Measurements from ENCODE around the gene SPATC1L.

GRCh38 chr21:46117586-46118315, 66.5 kb downstream of the SPATC1L start:
- TF ChIP-seq TAF1 (IDR thresholded peaks at IDR 0.05; ENCODE audit: borderline replicate concordance, insufficient read depth, low read length) (no peak), SIN3A (IDR thresholded peaks at IDR 0.05; ENCODE audit: borderline replicate concordance, insufficient read depth, low read length) (no peak)
